HepG2 (cell line): ENCODE results near the gene PNMA5.

ENCODE experiments used
- BRCA1 ChIP-seq: sonication (generic); formaldehyde crosslinking; IDR thresholded peaks from 2 replicates; pipeline ENCODE4 v1.4.0; 2020; ENCODE audit warnings: missing genetic modification reagents
- CTCF ChIP-seq: sonication (generic); formaldehyde crosslinking; IDR thresholded peaks from 2 replicates; pipeline ENCODE4 v1.5.0; 2020; ENCODE audit warnings: mild to moderate bottlenecking, missing genetic modification reagents, moderate library complexity
- IRF9 ChIP-seq: sonication (generic); formaldehyde crosslinking; IDR thresholded peaks from 2 replicates; pipeline ENCODE4 v1.8.0; 2022; ENCODE audit warnings: missing genetic modification reagents, mild to moderate bottlenecking, borderline replicate concordance
- KLF12 ChIP-seq: sonication (generic); formaldehyde crosslinking; IDR thresholded peaks from 2 replicates; pipeline ENCODE4 v1.4.0; 2020; ENCODE audit warnings: missing genetic modification reagents, borderline replicate concordance
- NR2C2 ChIP-seq: sonication (generic); formaldehyde crosslinking; IDR thresholded peaks from 2 replicates; pipeline ENCODE4 v1.4.0; 2020; ENCODE audit warnings: missing genetic modification reagents, mild to moderate bottlenecking, moderate library complexity, borderline replicate concordance
- POLR2A ChIP-seq, 2 experiments: IDR thresholded peaks; 2 replicates each; pipeline ENCODE4 v1.6.1; 2011; ENCODE audit warnings: low read depth in 2 of 2, low read length in 2 of 2, mild to moderate bottlenecking in 1 of 2, moderate library complexity in 1 of 2; ENCODE audit not compliant: insufficient read depth in 1 of 2
- SP1 ChIP-seq, 2 experiments: fragments of 450-650 bp in 1 of 2; sonication (generic) in 1 of 2; formaldehyde crosslinking in 1 of 2; IDR thresholded peaks; 2 replicates each; pipeline versions ENCODE4 v1.4.0 to v1.6.1; 2016 to 2020; ENCODE audit warnings: missing genetic modification reagents in 1 of 2
- TAF1 ChIP-seq: sonication (generic); formaldehyde crosslinking; IDR thresholded peaks from 2 replicates; pipeline ENCODE4 v1.4.0; 2020; ENCODE audit warnings: missing genetic modification reagents
- TIGD3 ChIP-seq: sonication (generic); formaldehyde crosslinking; IDR thresholded peaks from 2 replicates; pipeline ENCODE4 v1.5.1; 2020; ENCODE audit warnings: mild to moderate bottlenecking, missing genetic modification reagents, borderline replicate concordance
- ZFP1 ChIP-seq: IDR thresholded peaks from 2 replicates; pipeline ENCODE4 v1.6.1; 2016
- ZSCAN25 ChIP-seq: sonication (generic); formaldehyde crosslinking; IDR thresholded peaks from 2 replicates; pipeline ENCODE4 v1.8.0; 2022; ENCODE audit warnings: mild to moderate bottlenecking, missing genetic modification reagents

- TF ChIP-seq ZSCAN25 (CRISPR knock-in tag) (no peak), KLF12 (CRISPR knock-in tag) (no peak), CTCF (no peak), ZFP1 (no peak), TAF1 (no peak), NR2C2 (no peak), IRF9 (no peak), SP1 (IDR thresholded peaks at IDR 0.05) (no peak), SP1 (CRISPR knock-in tag; IDR thresholded peaks at IDR 0.05) (no peak), POLR2A (IDR thresholded peaks at IDR 0.05; ENCODE audit: insufficient read depth in 1 of 2, low read depth in 2 of 2, low read length in 2 of 2) (no peak), BRCA1 (CRISPR knock-in tag) (no peak), TIGD3 (CRISPR knock-in tag) (no peak)
These were observed 51.9 kb downstream of the PNMA5 start for GRCh38 chrX:152942077-152942442.
